DMS 273 (cell line): ENCODE results near the gene DYNLL1.

ENCODE experiments used
- DNase-seq: peaks from one replicate; lab custom pipeline; 2025; ENCODE audit not compliant: unreplicated experiment; lab: John Stamatoyannopoulos, UW

DYNLL1 gene

DNA sequence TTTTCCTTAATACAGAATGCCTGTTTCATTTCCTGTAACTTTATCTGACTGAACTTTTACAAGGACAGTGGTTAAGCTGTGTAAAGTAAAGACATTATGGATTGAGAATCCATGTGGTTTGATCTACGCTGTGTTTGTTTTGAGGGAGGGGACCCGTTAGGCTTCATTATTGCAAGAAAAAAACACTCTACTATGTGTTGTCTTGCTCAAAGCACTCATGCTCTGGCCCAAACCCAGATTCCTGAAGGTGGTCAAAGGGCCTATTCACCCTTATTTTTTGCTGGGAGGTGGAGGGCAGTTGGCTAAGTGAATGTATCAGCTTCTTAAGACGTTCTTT is 50.1 kb downstream of the DYNLL1 start:
- DNase-seq, result no peak
